ENCODE data around the gene CSH1.

Gene CSH1

DNA sequence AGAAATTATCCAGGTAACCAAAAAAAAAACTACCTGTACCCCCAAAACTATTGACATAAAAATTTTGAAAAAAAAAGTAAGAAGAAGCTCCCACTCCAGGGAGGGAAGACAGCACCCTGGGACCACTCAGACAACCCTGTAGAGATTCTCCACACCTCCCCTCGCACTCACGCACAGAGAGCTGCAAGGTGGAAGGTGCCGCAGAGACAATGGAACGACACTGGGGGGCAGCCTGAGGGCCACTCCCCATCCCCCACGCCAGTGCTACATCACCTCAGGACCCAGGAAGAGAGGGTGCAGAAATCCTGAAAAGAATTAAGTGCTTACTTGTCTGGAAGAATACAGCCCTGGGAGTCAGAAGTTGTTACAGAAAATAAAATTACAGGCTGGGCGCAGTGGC, 40.9 kb upstream of the CSH1 start:
- TF ChIP-seq, protein P1, sequence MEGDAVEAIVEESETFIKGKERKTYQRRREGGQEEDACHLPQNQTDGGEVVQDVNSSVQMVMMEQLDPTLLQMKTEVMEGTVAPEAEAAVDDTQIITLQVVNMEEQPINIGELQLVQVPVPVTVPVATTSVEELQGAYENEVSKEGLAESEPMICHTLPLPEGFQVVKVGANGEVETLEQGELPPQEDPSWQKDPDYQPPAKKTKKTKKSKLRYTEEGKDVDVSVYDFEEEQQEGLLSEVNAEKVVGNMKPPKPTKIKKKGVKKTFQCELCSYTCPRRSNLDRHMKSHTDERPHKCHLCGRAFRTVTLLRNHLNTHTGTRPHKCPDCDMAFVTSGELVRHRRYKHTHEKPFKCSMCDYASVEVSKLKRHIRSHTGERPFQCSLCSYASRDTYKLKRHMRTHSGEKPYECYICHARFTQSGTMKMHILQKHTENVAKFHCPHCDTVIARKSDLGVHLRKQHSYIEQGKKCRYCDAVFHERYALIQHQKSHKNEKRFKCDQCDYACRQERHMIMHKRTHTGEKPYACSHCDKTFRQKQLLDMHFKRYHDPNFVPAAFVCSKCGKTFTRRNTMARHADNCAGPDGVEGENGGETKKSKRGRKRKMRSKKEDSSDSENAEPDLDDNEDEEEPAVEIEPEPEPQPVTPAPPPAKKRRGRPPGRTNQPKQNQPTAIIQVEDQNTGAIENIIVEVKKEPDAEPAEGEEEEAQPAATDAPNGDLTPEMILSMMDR (IDR thresholded peaks at IDR 0.05), result no peak
- H3K4me3 ChIP-seq, result no peak overlapping the region
- no peaks in the 10 kb centered on the region for H3K36me3 ChIP-seq
- peaks cover 0 to 11% of the 10 kb centered on the region in 2 donors for H3K27me3 ChIP-seq
- no peaks in the 10 kb centered on the region for H3K9me3 ChIP-seq
- intact Hi-C loops (cut with DNase I; ENCODE audit: low total_unique reads), result no loop called here
- no peak for DNase-seq
- H3K4me1 ChIP-seq, result no peaks in the 10 kb centered on the region
- no peak overlapping the region for H3K27ac ChIP-seq

DNA sequence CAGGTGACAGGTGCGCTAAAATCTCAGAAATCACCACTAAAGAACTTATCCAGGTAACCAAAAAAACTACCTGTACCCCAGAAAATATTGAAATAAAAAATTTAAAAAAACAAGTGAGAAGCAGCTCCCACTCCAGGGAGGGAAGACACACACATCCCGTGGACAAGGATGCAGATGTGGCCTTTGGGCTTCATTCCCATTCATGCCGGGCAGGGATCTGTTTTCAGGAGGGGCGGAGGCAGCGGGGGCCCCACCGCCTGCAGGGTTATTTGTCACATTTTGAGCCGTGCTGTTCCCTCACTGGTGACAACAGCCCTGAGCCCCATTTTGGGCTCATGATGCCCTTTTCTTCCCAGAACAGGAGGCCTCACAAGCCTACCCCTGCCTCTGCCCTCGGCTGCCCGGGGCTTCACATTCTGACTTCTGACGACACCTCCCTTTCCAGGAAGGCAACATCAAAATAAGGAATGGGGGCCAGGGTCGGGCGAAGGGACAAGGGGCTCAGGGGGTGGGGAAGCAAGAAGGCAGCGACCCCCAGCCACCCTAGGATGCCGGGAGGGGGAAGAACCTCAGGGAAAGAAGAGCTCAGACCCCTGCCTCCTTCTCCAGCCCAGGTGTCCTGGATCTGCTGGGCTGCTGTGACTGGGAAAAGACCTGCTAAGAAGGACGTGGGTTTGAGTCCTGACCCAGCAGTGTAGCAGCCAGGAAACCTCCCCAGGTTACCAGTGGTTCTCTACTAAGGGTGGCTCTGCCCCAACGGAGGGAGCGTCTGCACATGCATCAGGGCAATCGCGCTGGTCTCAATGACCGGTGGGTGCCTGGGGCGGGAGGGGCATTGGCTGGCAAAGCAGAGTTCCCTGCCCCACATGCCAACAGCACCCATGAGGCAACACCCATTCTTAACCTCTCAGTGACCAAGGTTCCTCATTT, 38.1 kb upstream of the CSH1 start:
- intact Hi-C loops (cut with DNase I; ENCODE audit: low total_unique reads), result no loop called here
- Histone ChIP-seq H3K27ac (no peak overlapping the region), H3K36me3 (no peaks in the 10 kb centered on the region), H3K9me3 (no peaks in the 10 kb centered on the region), H3K4me3 (no peak overlapping the region), H3K4me1 (peaks cover 0 to 6% (median 0%) of the 10 kb centered on the region in 4 donors), H3K27me3 (peaks cover 0 to 16% of the 10 kb centered on the region in 2 donors)
- no peak for DNase-seq
- TF ChIP-seq, protein P1 (IDR thresholded peaks at IDR 0.05), result no peak

DNA sequence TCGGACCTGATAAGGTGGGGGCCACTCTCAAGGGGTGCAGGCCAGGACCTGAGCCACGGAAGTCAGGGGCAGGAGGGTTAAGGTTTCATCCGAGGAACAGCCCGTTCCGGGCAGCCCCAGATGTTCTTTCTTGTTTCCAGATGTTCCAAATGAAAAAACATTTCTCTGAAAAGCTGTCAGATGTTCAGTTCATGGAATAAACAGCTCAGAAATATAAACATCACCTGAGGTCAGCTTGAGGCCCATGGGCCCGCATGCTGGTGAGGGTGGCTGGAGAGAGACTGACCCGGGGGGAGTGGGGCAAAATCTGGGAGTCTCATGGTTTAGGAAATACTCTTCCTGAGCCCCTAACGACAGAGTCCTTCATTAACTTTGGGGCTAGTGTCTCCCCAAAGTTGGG, 37.2 kb upstream of the CSH1 start:
- no peak overlapping the region for H3K4me3 ChIP-seq
- H3K27me3 ChIP-seq, result peaks cover 0 to 16% of the 10 kb centered on the region in 2 donors
- H3K27ac ChIP-seq, result no peak overlapping the region
- no peak for DNase-seq
- TF ChIP-seq, protein P1 (IDR thresholded peaks at IDR 0.05), result no peak
- H3K9me3 ChIP-seq, result no peaks in the 10 kb centered on the region
- intact Hi-C loops (cut with DNase I; ENCODE audit: low total_unique reads), result no loop called here
- peaks cover 0 to 6% (median 0%) of the 10 kb centered on the region in 4 donors for H3K4me1 ChIP-seq
- H3K36me3 ChIP-seq, result no peaks in the 10 kb centered on the region

DNA sequence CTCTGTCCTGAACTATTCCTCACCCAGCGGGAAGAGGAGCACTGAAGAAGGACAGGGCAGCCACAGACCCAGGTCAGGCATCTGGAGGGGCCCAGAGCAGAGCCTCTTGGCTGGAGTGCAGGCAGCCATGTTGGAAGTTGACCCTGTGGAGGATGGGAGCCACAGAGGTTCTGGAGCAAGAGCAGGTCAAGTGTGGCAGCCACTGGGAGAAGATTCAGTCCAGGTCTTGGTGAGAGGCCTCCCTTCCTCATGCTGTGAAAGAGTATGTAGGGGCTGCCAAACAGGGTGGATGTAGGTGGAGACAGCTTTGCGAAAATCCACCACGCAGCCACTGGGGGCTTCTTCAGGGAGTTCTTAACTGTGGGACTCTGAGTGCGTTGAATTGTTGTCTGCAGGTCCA, 36.3 kb upstream of the CSH1 start:
- H3K9me3 ChIP-seq, result no peaks in the 10 kb centered on the region
- no peak for DNase-seq
- no peak overlapping the region for H3K4me3 ChIP-seq
- TF ChIP-seq, protein P1 (IDR thresholded peaks at IDR 0.05), result no peak
- intact Hi-C loops (cut with DNase I; ENCODE audit: low total_unique reads), result no loop called here
- H3K36me3 ChIP-seq, result no peaks in the 10 kb centered on the region
- peaks cover 0 to 16% of the 10 kb centered on the region in 2 donors for H3K27me3 ChIP-seq
- peaks cover 0 to 6% (median 0%) of the 10 kb centered on the region in 4 donors for H3K4me1 ChIP-seq
- no peak overlapping the region for H3K27ac ChIP-seq

DNA sequence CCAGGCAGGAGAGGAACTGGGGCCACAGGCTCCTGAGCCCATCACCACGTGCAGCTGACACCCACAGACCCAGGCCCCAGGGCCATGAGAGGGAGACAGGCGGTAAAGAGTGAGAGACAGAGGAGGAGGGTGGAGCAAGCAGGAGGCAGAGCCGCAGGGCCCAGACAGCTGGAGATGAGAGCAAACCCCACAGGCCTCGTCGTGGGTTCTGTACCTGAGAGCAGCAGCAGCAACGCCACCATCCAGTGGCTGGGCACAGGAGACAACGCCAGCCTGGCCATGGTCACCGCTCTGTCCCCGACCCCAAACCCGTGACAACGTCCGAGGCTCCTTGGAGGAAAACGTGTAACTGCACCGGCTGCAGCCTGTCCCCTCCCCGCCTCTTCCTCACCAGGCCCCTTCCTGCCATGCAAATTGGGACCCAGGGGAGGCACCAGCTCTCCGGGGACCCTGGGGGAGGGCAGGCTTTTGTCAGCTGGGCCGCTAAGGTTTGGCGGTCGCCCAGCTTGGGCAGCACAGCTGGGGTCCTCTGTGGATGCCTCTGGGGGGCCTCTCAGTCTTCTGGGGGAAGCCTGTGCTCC, 35.7 kb upstream of the CSH1 start, which contains the start of gene CD79B:
CD79B (minus strand) TSS at position 351 of the 581 bp plus-strand sequence; CDS start at position 281, 70 bp downstream.
- Histone ChIP-seq H3K27ac (no peak within 1 kb of the TSS), H3K36me3 (no peaks in the 10 kb centered on the region), H3K9me3 (no peaks in the 10 kb centered on the region), H3K4me3 (no peak within 1 kb of the TSS), H3K4me1 (peaks cover 0 to 6% (median 0%) of the 10 kb centered on the region in 4 donors), H3K27me3 (peaks cover 0 to 16% of the 10 kb centered on the region in 2 donors)
- intact Hi-C loops (cut with DNase I; ENCODE audit: low total_unique reads), result no loop called here
- DNase-seq, result no peak
- TF ChIP-seq, protein P1 (IDR thresholded peaks at IDR 0.05), result no peak
